Activated T-cell treated with anti-CD3 and anti-CD28 coated beads, Interleukin-2, amount 50 U/mL, for 24 hours (primary cell): ENCODE measurements around the gene RBM33.
A peak's percentile ranks its signal among the peaks of the same experiment; 100 is the strongest.

Experiments
- DNase-seq: peaks from one replicate; pipeline ENCODE4 v3.0.0-alpha.2; 2020
- H3K27ac Mint-ChIP-seq: 2 replicates; pipeline ENCODE4 v1.8.0; 2020; ENCODE audit warnings: mild to moderate bottlenecking, mixed read lengths
- H3K27me3 Mint-ChIP-seq: 2 replicates; pipeline ENCODE4 v1.8.0; 2020; ENCODE audit warnings: mixed read lengths
- H3K36me3 Mint-ChIP-seq: 2 replicates; pipeline ENCODE4 v1.8.0; 2020; ENCODE audit warnings: low read depth, mixed read lengths
- H3K4me1 Mint-ChIP-seq: 2 replicates; pipeline ENCODE4 v1.8.0; 2020; ENCODE audit warnings: low read depth, mixed read lengths
- H3K4me3 Mint-ChIP-seq: 2 replicates; pipeline ENCODE4 v1.8.0; 2020; ENCODE audit warnings: mild to moderate bottlenecking, moderate library complexity, mixed read lengths
- H3K9me3 Mint-ChIP-seq: 2 replicates; pipeline ENCODE4 v1.8.0; 2020; ENCODE audit warnings: mixed read lengths

The RBM33 gene

DNA sequence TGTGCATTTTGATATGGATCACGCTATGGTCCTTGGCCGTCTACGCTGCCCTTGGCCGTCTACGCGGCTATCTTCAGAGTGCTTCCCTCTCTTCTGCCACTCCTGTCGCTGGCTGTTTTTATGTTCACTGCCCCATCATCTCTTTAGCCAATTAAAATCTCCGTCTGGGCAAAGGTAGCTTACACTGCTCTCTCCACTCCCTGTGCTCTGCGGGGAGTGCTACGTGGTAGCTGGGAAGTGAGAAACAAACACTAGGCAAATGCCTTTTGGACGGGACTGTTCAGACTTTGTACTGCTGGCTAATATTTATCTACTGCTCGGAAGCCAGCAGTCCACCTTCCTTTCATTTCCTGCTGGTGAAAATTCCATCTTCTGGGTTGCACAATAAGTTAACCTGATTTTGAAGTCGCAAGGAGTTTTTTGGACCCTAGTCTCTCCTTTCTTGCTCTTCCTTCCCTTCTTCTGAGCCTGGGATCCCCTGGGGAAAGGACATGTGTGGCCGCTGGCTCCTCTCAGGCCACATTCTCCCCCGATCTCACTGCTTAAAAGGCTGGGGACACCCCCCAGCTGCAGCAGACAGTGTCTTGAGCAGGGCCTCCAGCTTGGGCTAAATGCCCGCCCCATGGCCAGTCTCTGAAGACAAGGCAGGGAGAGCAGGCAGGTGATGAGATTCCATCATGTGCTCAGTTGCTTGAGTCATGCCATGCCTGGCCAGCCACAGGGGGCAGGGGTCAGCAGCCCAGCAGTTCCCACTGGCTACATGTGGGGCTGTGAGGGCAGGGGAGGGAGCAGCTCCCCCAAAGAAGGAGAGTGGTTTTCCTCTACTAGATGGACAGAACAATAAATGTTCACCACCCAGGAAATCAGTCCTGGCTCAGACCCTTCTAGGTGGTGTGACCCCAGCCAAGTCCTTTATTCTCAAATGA is 25.5 kb upstream of the RBM33 start:
- Mint-ChIP-seq H3K4me1 (no peaks in the 10 kb centered on the region), H3K4me3 (no peak overlapping the region), H3K27me3 (peaks cover 6% of the 10 kb centered on the region), H3K36me3 (peaks cover 5% of the 10 kb centered on the region), H3K27ac (no peak overlapping the region), H3K9me3 (peaks cover 6% of the 10 kb centered on the region)
- DNase-seq = no peak

DNA sequence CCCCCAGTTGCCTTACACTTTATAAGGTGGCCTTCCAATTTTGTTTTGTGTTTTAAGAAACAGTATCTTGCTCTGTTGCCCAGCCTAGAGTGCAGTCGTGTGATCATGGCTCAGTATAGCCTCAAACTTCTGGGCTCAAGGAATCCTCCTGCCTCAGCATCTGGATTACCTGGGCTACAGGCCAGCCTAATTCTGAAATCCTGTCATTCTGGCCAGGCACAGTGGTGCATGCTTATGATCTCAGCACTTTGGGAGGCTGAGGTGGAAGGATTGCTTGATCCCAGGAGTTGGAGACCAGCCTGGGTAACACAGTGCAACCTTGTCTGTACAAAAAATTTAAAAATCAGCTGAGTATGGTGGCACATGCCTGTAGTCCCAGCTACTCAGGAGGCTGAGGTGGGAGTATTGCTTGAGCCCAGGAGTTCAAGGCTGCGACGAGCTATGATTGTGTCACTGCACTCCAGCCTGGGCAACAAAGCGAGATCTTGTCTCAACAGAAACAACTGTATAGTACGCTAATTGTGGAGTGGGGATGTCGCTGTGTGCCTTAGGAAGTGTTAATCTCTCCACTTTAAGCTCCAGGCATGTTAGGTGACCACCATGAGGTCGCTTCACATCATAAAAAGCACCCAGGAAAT is 24.7 kb upstream of the RBM33 start:
- Mint-ChIP-seq H3K9me3 (peaks cover 6% of the 10 kb centered on the region), H3K27ac (no peak overlapping the region), H3K27me3 (peaks cover 9% of the 10 kb centered on the region), H3K36me3 (peaks cover 5% of the 10 kb centered on the region), H3K4me1 (no peaks in the 10 kb centered on the region), H3K4me3 (no peak overlapping the region)
- no peak for DNase-seq

DNA sequence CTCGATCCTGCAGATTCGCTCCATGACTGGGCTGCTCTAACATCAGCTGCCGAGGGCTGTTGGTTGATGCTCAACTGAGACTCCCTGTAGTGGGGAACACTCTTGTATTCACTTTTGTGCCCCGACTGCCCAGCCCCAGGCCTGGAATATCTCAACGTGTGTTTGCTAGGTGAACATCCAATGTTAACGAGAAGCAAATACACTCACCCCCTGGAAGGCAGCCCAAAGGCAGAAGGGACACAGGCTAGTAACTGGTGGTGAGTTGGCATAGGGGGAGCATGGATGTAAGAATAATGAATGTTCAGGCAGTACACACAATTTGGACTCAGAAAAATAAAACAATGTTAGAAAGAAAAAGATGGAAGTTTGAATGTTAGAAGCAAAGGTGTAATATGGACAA is 24.0 kb upstream of the RBM33 start:
- H3K36me3 Mint-ChIP-seq = no peaks in the 10 kb centered on the region
- peaks cover 9% of the 10 kb centered on the region for H3K27me3 Mint-ChIP-seq
- H3K9me3 Mint-ChIP-seq = no peaks in the 10 kb centered on the region
- no peaks in the 10 kb centered on the region for H3K4me1 Mint-ChIP-seq
- no peak for DNase-seq
- no peak overlapping the region for H3K27ac Mint-ChIP-seq
- H3K4me3 Mint-ChIP-seq = no peak overlapping the region

DNA sequence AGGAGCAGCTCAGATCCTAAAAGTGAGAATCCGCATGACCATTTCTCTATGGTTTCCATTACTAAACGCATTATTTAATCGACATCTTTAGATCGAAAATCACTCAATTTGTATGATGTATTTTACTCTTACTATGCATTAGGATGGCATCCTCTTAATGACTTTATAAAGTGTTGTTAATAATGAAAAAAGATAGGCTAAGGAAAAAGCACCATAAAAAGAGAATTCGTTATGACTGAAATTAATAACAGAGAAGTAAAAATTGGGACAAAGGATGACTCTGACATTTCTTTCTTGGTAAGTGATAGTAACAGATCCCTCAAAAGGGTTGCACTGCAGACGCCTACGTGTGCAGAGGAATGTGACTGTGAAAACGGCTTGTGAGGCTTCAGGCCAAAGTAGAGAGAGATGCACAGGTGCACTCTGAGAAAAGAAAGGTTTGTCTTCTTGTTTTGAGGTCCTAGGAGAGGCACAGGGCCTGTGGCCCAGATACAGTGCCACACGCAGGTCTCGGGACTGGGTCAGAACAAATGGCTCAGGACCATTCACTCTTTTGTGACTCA is 23.0 kb upstream of the RBM33 start:
- Mint-ChIP-seq H3K27me3 (peaks cover 9% of the 10 kb centered on the region), H3K36me3 (no peaks in the 10 kb centered on the region)
- DNase-seq = no peak

DNA sequence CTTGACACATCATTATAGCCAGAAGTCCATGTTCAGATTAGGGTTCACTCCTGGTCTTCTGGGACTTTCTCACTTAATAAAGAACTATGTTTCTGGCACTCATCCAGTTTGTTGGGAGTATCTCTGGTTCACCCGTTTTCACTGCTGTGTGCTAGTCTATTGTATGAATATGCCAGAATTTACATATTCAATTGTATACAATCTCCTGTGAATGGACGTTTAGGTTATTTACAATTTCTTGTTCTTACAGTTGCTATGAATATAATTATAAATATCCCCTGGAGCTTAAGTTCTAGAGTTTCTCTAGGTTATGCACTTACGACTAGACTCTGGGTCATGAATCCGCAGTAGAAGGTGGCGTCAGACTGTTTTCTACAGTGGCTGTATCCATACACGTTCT is 20.0 kb upstream of the RBM33 start:
- no peak overlapping the region for H3K4me3 Mint-ChIP-seq
- H3K27me3 Mint-ChIP-seq = peaks cover 9% of the 10 kb centered on the region
- H3K36me3 Mint-ChIP-seq = no peaks in the 10 kb centered on the region
- no peak overlapping the region for H3K27ac Mint-ChIP-seq
- DNase-seq = no peak
- no peaks in the 10 kb centered on the region for H3K4me1 Mint-ChIP-seq
- peaks cover 5% of the 10 kb centered on the region for H3K9me3 Mint-ChIP-seq

More for the DNA sequence above, 23.0 kb upstream of the RBM33 start:
- no peak overlapping the region for H3K4me3 Mint-ChIP-seq
- no peaks in the 10 kb centered on the region for H3K9me3 Mint-ChIP-seq
- H3K27ac Mint-ChIP-seq = no peak overlapping the region
- H3K4me1 Mint-ChIP-seq = no peaks in the 10 kb centered on the region

DNA sequence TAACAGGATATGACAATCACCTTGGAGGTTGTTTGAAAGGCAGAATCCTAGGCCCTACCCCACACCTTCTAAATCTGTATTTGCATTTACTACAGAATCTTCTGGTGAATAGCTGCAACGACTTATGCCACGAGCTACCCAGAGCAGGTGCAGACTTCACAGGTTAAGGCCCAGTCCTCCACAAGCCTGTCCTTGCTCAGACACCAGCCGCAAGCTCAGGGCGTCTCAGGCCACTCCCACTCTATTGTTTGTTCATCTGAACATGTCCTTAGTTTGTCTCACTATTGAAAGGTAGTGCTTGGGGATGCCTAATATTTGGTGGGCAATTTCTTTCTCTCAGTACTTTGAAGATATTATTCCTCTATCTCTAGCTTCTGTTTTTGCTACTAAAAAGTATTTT is 18.9 kb upstream of the RBM33 start:
- peaks cover 9% of the 10 kb centered on the region for H3K27me3 Mint-ChIP-seq
- no peak for DNase-seq
- no peak overlapping the region for H3K4me3 Mint-ChIP-seq
- H3K4me1 Mint-ChIP-seq = peaks cover 3% of the 10 kb centered on the region
- no peaks in the 10 kb centered on the region for H3K36me3 Mint-ChIP-seq
- H3K9me3 Mint-ChIP-seq = peaks cover 12% of the 10 kb centered on the region
- no peak overlapping the region for H3K27ac Mint-ChIP-seq

DNA sequence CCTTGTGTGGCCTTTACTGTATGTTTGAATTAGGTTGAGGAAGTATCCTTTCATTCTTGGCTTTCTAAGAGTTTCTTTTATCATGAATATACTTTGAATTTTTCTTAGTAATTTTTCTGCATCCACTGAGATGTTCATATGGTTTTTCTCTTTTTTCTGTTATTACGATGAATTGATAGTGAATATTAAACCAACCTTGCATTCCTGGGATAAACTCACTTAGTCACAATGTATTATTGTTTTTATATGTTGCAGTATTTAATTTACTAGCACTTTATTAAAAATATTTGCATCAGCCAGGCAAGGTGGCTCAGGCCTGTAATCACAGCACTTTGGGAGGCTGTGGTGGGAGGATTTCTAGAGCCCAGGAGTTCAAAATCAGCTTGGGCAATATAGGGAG is 15.3 kb upstream of the RBM33 start:
- Mint-ChIP-seq H3K36me3 (no peaks in the 10 kb centered on the region), H3K9me3 (peaks cover 21% of the 10 kb centered on the region), H3K4me3 (no peak overlapping the region), H3K27me3 (peaks cover 2% of the 10 kb centered on the region), H3K27ac (no peak overlapping the region), H3K4me1 (peaks cover 3% of the 10 kb centered on the region)
- DNase-seq = no peak

DNA sequence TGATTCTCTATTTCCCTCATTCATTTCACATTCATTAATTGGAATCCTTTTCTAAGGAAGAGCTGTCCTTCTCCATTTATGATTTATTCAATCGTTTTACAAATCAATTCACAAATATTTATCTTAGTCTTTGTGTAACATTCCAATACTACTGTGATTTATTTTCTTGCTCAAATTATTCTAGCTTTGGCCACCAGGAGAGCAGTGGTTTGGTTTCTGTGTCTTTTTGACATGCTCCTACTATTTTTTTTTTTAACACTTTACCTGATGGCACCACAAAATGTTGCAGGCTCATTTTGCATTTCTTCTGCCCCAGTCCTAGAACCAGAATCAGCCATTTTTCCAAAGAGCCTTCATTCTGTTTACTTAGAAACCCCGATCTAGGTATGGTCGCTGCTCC is 13.3 kb upstream of the RBM33 start:
- Mint-ChIP-seq H3K27me3 (no peaks in the 10 kb centered on the region), H3K27ac (no peak overlapping the region), H3K9me3 (peaks cover 27% of the 10 kb centered on the region), H3K4me1 (peaks cover 3% of the 10 kb centered on the region), H3K36me3 (no peaks in the 10 kb centered on the region), H3K4me3 (no peak overlapping the region)
- no peak for DNase-seq

DNA sequence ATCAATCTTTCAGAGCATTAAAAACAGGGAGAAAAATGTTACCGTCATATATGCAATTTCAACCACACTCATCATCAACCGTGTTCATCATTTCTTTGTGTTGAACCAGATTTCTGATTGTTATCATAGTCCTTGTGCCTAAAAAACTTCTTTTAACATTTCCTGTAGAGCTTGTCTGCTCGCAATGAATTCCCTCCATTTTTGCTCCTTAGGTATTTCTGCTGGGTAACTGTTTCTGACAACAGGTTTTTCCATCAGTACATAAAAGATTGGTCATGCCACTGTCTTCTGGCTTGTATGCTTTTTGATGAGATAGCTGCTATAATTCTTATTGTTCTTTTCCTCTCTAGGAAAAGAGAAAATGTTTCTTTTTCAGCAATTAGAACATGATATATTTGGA is 8.6 kb upstream of the RBM33 start:
- Mint-ChIP-seq H3K4me1 (no peaks in the 10 kb centered on the region), H3K36me3 (peaks cover 16% of the 10 kb centered on the region), H3K4me3 (no peak overlapping the region), H3K9me3 (peaks cover 32% of the 10 kb centered on the region), H3K27ac (no peak overlapping the region), H3K27me3 (peaks cover 12% of the 10 kb centered on the region)
- DNase-seq = no peak

DNA sequence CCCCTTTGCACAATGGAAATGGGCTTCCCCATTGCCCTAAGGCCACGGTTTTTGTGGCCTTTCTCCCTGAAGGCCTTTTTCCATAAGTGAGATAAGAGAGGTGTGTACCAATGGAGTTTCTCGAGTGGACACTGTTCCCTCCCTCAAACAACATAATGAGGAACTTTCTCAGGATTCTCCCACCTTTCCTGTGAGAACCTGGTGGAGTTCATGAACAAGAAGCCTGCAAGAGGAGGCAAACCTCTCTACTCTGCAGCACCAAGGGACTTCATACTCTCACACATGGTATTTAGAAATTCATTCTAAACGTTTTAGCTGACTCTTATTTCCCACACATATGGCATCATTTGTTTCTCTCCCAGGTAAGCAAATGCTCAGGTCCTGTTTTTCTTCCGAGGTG is 7.3 kb upstream of the RBM33 start:
- Mint-ChIP-seq H3K36me3 (peaks cover 30% of the 10 kb centered on the region), H3K9me3 (peaks cover 28% of the 10 kb centered on the region)

DNA sequence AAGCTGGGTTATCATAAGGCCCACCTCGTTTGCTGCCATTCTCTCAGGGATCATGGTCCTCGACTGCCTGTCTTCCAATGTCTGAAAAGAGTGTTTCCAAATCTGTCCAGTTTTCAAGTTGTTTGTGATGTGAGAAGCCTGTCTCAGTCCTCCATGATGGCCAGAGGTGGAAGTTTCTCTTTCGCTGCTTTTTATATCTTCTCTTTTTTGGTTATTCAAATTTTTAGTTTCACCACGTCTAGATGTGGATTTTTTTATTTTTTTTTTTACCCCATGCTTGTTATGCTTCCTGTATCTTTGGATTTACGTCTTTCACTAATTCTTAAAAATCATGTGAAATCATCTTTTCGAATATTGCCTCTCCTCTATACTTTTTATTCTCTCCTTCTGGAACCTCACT is 6.1 kb upstream of the RBM33 start:
- H3K27ac Mint-ChIP-seq = no peak overlapping the region
- peaks cover 41% of the 10 kb centered on the region for H3K36me3 Mint-ChIP-seq
- DNase-seq = no peak
- peaks cover 12% of the 10 kb centered on the region for H3K27me3 Mint-ChIP-seq
- peaks cover 27% of the 10 kb centered on the region for H3K9me3 Mint-ChIP-seq
- peaks cover 6% of the 10 kb centered on the region for H3K4me1 Mint-ChIP-seq
- H3K4me3 Mint-ChIP-seq = no peak overlapping the region

More for the DNA sequence above, 7.3 kb upstream of the RBM33 start:
- H3K27me3 Mint-ChIP-seq = peaks cover 12% of the 10 kb centered on the region
- no peak overlapping the region for H3K4me3 Mint-ChIP-seq
- H3K27ac Mint-ChIP-seq = no peak overlapping the region
- no peak for DNase-seq
- peaks cover 1% of the 10 kb centered on the region for H3K4me1 Mint-ChIP-seq

DNA sequence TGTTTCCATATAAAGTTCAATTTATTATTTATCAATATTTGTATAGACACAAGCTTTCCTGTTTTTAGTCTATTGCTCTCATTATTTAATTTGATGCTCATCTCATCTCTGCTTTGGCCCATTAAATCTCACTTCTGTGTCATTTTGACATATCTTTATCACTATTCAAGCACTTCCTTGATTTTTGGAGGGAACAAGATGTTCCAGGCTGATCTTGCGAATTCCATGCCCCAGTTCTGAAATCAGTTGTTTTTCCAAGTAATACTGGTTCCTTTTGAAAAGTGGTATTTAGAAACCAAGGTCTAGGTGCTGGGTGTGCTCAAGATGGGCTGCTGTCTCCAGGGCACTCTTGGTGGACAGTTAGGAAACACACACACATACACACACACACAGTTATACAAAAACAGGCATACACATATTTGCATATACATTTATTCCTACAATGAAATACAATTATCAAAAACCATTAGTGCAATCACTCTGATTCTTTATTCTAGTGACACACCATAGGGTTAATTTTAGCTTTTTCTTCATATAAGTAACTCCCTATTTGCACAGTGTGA is 4.4 kb upstream of the RBM33 start:
- Mint-ChIP-seq H3K4me1 (peaks cover 11% of the 10 kb centered on the region), H3K9me3 (peaks cover 24% of the 10 kb centered on the region), H3K27ac (no peak overlapping the region), H3K36me3 (peaks cover 51% of the 10 kb centered on the region), H3K27me3 (peaks cover 12% of the 10 kb centered on the region), H3K4me3 (no peak overlapping the region)
- DNase-seq = no peak

DNA sequence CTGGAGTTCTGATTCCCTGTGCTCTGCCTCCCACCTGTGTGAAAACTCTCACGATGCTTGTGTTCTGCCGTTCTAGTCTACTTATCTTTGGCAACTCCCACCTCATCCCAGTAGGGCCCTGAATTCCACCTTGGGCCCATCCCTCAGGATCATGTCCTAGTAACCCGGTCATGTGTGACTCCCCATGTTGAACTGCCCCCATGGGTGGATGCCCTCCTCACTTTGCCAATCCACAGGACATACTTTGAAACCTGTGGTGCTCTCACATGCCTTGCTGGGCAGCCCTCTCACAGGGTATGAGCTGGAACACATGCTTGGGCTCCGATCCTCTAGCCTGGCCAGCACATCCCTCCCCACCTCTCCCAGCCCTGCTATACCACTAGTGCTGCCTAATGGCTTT is 3.8 kb upstream of the RBM33 start:
- peaks cover 57% of the 10 kb centered on the region for H3K36me3 Mint-ChIP-seq
- DNase-seq = no peak
- H3K27me3 Mint-ChIP-seq = peaks cover 12% of the 10 kb centered on the region
- H3K9me3 Mint-ChIP-seq = peaks cover 23% of the 10 kb centered on the region
- H3K4me1 Mint-ChIP-seq = peaks cover 14% of the 10 kb centered on the region
- no peak overlapping the region for H3K27ac Mint-ChIP-seq
- no peak overlapping the region for H3K4me3 Mint-ChIP-seq

DNA sequence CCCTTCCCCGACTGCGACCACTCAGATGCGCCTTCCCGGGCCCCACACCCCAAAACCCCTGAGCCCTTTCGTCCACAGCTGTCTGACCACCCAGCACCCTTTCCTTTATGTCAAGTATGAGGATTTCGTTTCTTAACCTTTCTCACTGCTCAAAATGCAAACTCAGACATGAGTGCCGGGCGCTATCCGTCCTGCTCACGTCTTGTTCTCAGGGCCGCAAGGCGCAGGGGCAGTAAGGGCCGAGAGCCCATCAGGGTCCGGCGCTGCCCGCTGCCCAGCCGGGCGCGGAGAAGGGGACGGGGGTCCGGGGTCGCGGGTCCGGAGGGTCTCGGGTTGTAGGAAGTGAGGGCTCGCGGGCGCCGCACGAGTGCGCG is 670 bp upstream of the RBM33 start:
- peaks cover 89% of the 10 kb centered on the region for H3K36me3 Mint-ChIP-seq
- H3K4me1 Mint-ChIP-seq = peaks cover 44% of the 10 kb centered on the region
- DNase-seq = no peak

More for the DNA sequence above, 670 bp upstream of the RBM33 start:
- no peaks in the 10 kb centered on the region for H3K27me3 Mint-ChIP-seq
- H3K27ac Mint-ChIP-seq = peak overlapping the region; percentile 98
- peak overlapping the region; percentile 92 for H3K4me3 Mint-ChIP-seq
- peaks cover 8% of the 10 kb centered on the region for H3K9me3 Mint-ChIP-seq
